Measurements from ENCODE around the gene CDCA5. TPM values are rescaled to one million over a fixed set of nuclear protein-coding genes. Genes with fewer than 3 reads are reported as not detected.

CDCA5 gene
- total RNA-seq, 2 donors from 2014 or later, result 139 to 174 TPM

DNA sequence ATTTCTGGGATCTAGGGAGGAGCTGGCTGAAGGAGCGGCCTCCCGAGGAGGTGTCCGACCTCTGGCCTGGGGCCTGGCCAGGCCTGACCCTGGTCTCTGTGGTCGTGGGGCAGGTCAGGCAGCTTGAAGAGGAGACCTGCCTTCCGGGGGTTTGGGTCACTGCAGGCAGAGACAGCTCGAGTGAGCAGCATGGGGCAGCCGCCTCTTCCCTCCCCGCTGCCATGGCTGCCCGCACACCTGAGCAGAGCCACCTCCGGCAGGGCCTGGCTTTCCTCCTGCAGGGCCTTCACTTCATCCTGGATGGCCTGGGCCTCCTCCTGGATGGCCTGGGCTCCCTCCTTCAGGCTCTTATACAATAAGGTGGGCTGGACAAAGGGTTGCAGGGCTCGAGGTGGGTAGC lies 17.5 kb downstream of the CDCA5 start:
- H3K27me3 Mint-ChIP-seq (ENCODE audit: low read depth), result no peaks in the 10 kb centered on the region
- no peaks in the 10 kb centered on the region for H3K4me1 Mint-ChIP-seq (ENCODE audit: low read depth)
- no peak for DNase-seq
- ATAC-seq (replicated peaks in 1 of 2), result no peak
- H3K36me3 Mint-ChIP-seq (ENCODE audit: insufficient read depth in 2 of 2), result no peaks in the 10 kb centered on the region
- no peaks in the 10 kb centered on the region for H3K9me3 Mint-ChIP-seq
- no peak overlapping the region for H3K4me3 Mint-ChIP-seq
- H3K27ac Mint-ChIP-seq, result no peak overlapping the region

DNA sequence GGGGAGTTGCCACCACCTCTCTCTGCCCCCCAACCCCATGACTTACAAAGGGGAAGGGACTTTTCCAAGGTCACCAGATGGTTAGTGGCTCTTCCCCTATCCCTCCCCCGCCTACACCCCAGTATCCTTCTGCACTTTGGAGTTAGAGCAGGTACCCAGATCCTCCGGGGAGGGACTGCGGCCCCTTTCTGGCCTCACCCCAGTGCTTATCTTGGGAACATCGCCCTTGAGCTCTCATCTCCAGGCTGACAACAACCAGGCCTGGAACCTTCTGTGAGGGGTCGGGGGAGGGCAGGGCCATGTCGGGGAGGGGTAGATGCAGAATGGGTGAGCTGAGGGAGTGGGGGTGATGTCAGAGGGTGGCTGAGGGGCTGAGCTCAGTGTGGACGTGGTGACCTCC lies 18.0 kb downstream of the CDCA5 start:
- Mint-ChIP-seq H3K4me3 (no peak overlapping the region), H3K27ac (no peak overlapping the region), H3K27me3 (ENCODE audit: low read depth) (no peaks in the 10 kb centered on the region), H3K9me3 (no peaks in the 10 kb centered on the region), H3K4me1 (ENCODE audit: low read depth) (peaks cover 3% of the 10 kb centered on the region), H3K36me3 (ENCODE audit: insufficient read depth in 2 of 2) (no peaks in the 10 kb centered on the region)
- DNase-seq (no peak), ATAC-seq (replicated peaks in 1 of 2) (no peak)

DNA sequence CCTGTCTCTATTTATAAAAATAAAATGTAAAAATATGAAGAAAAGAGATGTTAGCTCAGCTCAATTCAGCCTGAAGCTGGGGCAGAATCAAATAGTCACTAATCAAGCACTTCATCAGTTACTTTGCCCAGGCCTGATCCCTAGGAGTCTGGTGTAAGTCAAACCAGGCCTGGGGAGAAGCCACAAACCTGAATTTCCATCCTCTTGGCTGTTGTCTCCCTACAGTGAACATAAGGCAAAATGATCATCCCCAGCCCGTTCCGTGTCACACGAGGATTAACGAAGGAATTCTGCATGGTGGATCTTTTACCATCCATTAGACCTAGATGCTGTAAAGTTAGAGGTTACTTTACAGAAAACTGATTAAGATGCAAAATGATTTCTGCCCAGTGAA lies 19.0 kb downstream of the CDCA5 start:
- DNase-seq (no peak), ATAC-seq (replicated peaks in 1 of 2) (no peak)
- H3K4me1 Mint-ChIP-seq (ENCODE audit: low read depth), result peaks cover 6% of the 10 kb centered on the region
- H3K27me3 Mint-ChIP-seq (ENCODE audit: low read depth), result no peaks in the 10 kb centered on the region
- H3K9me3 Mint-ChIP-seq, result no peaks in the 10 kb centered on the region
- no peak overlapping the region for H3K27ac Mint-ChIP-seq
- H3K36me3 Mint-ChIP-seq (ENCODE audit: insufficient read depth in 2 of 2), result no peaks in the 10 kb centered on the region
- H3K4me3 Mint-ChIP-seq, result no peak overlapping the region

DNA sequence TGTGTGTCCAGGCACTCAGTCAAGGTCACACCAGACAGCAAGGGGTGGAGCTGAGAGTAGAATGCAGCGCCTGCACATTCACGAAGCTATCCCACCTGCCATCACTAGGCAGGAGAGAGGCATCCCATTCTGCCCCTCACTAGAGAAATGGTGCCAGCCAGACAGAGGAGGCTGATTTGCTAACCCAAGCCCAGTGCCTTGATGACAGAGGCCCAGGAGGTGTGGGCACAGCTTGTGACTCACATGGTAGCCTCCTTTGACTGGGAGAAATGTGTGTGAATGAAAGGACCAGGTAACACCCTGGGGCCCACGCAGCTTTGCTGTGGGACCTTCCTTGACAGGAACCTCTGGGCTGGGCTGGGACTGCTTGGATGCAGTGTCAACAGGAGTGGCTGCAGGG lies 20.3 kb downstream of the CDCA5 start:
- Mint-ChIP-seq H3K4me3 (no peak overlapping the region), H3K9me3 (no peaks in the 10 kb centered on the region), H3K27ac (no peak overlapping the region), H3K4me1 (ENCODE audit: low read depth) (peaks cover 6% of the 10 kb centered on the region), H3K36me3 (ENCODE audit: insufficient read depth in 2 of 2) (no peaks in the 10 kb centered on the region), H3K27me3 (ENCODE audit: low read depth) (no peaks in the 10 kb centered on the region)
- DNase-seq (no peak), ATAC-seq (replicated peaks in 1 of 2) (peak; percentile 44 to 50)

DNA sequence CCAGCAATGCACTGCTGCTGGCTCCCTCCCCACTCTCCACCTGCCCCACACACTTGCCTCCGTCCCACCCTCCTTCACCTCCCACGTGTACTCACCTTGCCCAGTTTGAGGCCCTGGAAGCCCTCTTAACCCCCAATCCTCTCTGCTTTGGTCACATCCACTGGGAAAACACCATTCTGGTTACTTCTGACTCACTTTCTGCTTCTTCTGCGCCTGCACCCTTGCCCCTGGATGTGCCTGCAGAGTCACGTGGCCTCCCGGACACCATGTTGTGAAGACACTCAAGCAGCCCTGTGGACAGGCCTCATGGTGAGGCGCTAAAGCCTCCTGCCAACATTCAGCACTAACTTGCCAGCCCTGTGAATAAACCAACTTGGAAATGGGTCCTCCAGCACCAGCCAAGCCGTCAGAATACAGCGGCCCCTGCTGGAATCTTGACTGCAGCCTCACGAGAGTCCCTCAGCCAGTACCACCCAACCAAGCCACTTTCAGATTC lies 22.9 kb downstream of the CDCA5 start:
- Mint-ChIP-seq H3K9me3 (no peaks in the 10 kb centered on the region), H3K27ac (no peak overlapping the region), H3K36me3 (ENCODE audit: insufficient read depth in 2 of 2) (no peaks in the 10 kb centered on the region), H3K27me3 (ENCODE audit: low read depth) (no peaks in the 10 kb centered on the region), H3K4me1 (ENCODE audit: low read depth) (peaks cover 6% of the 10 kb centered on the region), H3K4me3 (no peak overlapping the region)
- DNase-seq (no peak), ATAC-seq (replicated peaks in 1 of 2) (no peak)

DNA sequence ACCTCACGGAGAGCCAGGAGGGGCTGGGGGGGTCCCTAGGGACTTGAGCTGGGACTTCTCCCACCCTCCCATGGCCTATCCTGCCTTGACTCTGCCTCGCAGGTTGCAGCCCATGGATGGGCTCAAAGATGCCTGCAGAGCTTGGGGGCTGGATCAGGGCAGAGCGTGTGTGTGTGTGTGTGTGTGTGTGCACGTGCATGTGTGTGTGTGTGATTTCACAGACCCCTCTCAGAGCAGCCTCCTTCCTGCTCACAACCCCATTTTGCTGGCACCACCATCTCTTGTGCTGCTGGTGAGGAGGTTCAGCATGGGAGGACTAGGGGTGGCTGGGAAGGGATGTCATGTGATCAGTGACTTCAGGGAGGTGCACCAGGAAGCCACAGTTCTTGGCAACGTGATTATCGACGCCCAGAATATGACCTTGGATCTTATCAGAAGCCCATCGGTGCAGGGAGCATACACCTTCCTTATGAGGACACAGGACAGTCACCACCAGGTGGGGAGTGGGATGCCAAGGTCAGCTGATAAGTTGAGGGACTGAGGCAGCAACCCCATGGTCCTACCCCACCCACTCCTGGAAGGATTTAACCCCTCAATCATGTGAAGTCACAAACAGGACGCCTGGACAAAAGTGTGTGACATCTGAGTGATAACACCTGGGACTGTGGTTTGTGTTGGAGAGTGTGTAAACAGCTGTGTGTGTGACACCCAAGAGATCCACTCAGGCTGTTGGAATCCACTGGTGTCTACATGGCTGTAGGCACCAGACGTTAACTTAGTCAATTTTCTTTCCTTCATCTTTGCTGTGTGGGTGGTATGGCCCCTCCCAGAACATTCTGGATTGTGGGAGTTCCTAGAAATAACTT lies 23.6 kb downstream of the CDCA5 start:
- DNase-seq (no peak), ATAC-seq (replicated peaks in 1 of 2) (no peak)

DNA sequence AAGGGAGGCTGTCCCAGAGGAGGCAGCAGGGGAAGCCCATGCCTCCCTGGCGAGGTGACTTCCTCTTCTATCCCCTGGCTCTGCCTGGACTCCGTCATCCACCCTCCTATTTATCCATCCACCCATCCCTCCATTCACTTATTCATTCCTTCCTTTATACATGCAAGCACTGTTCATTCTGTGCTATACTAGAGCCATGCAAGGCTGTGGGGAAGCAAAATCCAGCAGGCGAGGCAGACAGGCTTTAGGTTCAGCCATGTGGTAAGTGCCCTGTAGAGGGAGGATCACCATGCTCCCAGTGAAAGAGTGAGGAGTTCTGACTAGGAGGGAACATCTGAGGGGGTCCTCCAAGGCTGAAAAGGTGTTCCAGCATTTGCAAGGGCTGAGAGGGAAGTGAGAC lies 24.3 kb downstream of the CDCA5 start:
- Mint-ChIP-seq H3K27me3 (ENCODE audit: low read depth) (no peaks in the 10 kb centered on the region), H3K9me3 (no peaks in the 10 kb centered on the region), H3K4me1 (ENCODE audit: low read depth) (peaks cover 6% of the 10 kb centered on the region), H3K27ac (no peak overlapping the region), H3K36me3 (ENCODE audit: insufficient read depth in 2 of 2) (no peaks in the 10 kb centered on the region), H3K4me3 (no peak overlapping the region)
- DNase-seq, result no peak
- no peak for ATAC-seq (replicated peaks in 1 of 2)

More for the DNA sequence above, 23.6 kb downstream of the CDCA5 start:
- no peak overlapping the region for H3K27ac Mint-ChIP-seq
- peaks cover 6% of the 10 kb centered on the region for H3K4me1 Mint-ChIP-seq (ENCODE audit: low read depth)
- no peaks in the 10 kb centered on the region for H3K9me3 Mint-ChIP-seq
- no peaks in the 10 kb centered on the region for H3K27me3 Mint-ChIP-seq (ENCODE audit: low read depth)
- H3K4me3 Mint-ChIP-seq, result no peak overlapping the region
- H3K36me3 Mint-ChIP-seq (ENCODE audit: insufficient read depth in 2 of 2), result no peaks in the 10 kb centered on the region

DNA sequence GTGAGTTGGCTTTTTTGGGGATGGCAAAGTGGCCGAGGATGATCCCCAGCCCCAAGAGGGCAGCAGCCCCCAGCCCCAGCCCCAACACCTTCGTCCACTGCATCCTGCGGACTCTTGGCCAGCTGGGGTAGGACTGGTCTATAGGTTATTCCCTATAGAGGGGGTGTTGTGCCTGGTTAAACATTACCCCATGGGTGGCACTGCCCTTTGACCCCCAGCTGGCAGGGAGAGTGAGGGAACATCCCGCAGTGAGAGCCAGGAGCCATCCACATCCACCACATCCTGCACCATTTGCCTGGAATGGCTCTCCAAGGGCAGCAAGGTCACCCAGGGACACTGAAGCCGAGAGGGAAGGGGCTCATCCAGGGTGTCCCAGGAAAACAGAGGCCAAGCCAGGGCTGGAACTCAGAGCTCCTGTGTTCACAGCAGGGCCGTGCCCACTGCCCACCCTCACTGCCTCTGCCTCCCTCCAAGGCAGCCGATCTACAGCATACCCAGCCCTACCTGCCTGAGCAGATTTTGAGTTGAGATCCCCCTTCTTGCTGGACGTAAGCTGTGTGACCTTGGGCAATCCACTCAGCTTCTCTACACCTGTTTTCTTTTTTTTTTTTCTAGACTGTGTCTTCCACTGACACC lies 25.3 kb downstream of the CDCA5 start, which contains the start of gene NAALADL1:
TSS of gene NAALADL1 (minus strand) at position 135 of the 636 bp plus-strand sequence. CDS start at position 103, 32 bp downstream.
- no peak within 1 kb of the TSS for H3K4me3 Mint-ChIP-seq
- H3K9me3 Mint-ChIP-seq, result no peaks in the 10 kb centered on the region
- no peaks in the 10 kb centered on the region for H3K36me3 Mint-ChIP-seq (ENCODE audit: insufficient read depth in 2 of 2)
- no peak within 1 kb of the TSS for H3K27ac Mint-ChIP-seq
- peaks cover 16% of the 10 kb centered on the region for H3K4me1 Mint-ChIP-seq (ENCODE audit: low read depth)
- no peaks in the 10 kb centered on the region for H3K27me3 Mint-ChIP-seq (ENCODE audit: low read depth)
- DNase-seq (no peak), ATAC-seq (replicated peaks in 1 of 2) (no peak)

DNA sequence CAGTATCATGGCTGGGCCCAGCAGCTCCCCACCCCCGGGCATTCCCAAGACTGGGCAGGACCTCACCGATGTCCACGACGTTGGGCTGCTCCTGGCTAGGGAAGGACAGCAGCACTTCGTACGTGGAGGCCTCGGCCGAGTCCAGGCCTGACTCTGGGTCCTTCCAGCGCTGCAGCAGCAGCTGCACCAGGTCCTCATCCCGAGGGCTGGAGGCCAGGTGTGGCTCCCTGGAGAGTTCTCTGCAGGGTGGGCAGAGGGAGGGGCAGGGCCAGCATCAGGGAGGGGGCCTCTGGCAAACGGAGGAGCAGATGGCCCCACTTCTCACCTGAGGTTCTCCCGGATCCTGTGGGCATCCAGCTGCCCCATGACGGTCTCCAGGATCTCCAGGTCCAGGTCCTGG lies 25.8 kb downstream of the CDCA5 start:
- Mint-ChIP-seq H3K27ac (no peak overlapping the region), H3K36me3 (ENCODE audit: insufficient read depth in 2 of 2) (no peaks in the 10 kb centered on the region), H3K27me3 (ENCODE audit: low read depth) (no peaks in the 10 kb centered on the region), H3K4me3 (no peak overlapping the region), H3K9me3 (no peaks in the 10 kb centered on the region), H3K4me1 (ENCODE audit: low read depth) (peaks cover 22% of the 10 kb centered on the region)
- DNase-seq (no peak), ATAC-seq (replicated peaks in 1 of 2) (no peak)

DNA sequence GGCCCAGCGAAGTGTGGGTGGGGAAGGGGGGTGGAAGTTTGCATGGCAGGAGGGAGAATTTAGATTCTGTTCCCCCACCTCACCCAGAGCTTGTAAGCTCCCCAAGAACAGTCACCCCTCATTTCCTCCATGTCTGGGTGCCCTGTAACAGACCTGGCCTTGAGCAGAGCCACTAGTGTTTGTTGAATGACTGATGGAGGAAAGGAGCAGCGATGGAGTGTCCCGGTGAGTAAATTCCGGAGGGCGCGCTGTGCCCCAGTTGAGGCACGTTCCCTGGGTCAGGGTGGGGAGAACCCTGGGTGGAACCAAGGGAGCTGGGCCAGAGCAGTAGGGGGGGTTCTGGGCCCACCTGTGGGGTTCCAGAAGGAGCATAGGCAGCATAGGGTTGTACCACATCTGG lies 26.3 kb downstream of the CDCA5 start:
- no peaks in the 10 kb centered on the region for H3K36me3 Mint-ChIP-seq (ENCODE audit: insufficient read depth in 2 of 2)
- H3K27ac Mint-ChIP-seq, result no peak overlapping the region
- no peaks in the 10 kb centered on the region for H3K9me3 Mint-ChIP-seq
- H3K4me3 Mint-ChIP-seq, result no peak overlapping the region
- DNase-seq, result no peak
- ATAC-seq (replicated peaks in 1 of 2), result no peak
- H3K27me3 Mint-ChIP-seq (ENCODE audit: low read depth), result no peaks in the 10 kb centered on the region
- H3K4me1 Mint-ChIP-seq (ENCODE audit: low read depth), result peaks cover 25% of the 10 kb centered on the region

DNA sequence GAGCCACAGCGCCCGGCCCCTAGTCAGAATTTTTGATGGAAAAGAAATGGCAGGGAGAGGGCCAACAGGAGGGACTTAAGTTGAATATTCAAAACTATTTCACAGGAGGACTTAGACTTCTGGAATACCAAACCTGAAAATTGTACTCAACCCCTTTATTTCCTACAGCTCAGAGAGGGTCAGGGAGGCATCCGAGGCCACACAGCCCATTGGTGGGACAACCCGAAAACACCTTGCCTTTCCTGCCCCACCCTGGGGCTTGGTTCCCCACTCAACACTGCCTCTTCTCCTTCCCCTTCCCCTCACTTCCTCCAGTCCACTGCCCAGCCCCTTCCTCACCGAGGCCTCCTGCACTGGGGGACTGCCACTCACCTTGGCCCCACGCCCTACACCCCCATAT lies 26.8 kb downstream of the CDCA5 start:
- no peak overlapping the region for H3K27ac Mint-ChIP-seq
- no peaks in the 10 kb centered on the region for H3K27me3 Mint-ChIP-seq (ENCODE audit: low read depth)
- no peak for ATAC-seq (replicated peaks in 1 of 2)
- H3K9me3 Mint-ChIP-seq, result no peaks in the 10 kb centered on the region
- DNase-seq, result no peak
- no peak overlapping the region for H3K4me3 Mint-ChIP-seq
- no peaks in the 10 kb centered on the region for H3K36me3 Mint-ChIP-seq (ENCODE audit: insufficient read depth in 2 of 2)
- H3K4me1 Mint-ChIP-seq (ENCODE audit: low read depth), result peaks cover 25% of the 10 kb centered on the region

DNA sequence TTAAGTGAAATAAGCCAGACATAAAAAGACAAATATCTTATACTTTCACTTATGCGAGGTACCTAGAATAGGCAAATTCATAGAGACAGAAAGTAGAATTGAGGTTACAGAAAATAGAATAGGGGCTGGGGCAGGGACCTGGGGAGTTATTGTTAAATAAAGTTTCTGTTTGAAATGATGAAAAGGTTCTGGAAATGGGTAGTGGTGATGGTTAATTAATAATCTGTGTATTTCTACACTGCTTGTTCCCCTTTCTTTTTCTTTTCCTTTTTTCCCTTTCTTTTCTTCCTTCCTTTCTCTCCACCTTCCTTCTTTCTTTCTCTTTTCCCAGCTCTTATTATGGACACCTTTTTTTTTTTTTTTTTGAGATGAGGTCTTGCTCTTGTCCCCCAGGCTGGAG lies 28.3 kb downstream of the CDCA5 start:
- no peak overlapping the region for H3K27ac Mint-ChIP-seq
- DNase-seq (no peak), ATAC-seq (replicated peaks in 1 of 2) (no peak)
- H3K36me3 Mint-ChIP-seq (ENCODE audit: insufficient read depth in 2 of 2), result no peaks in the 10 kb centered on the region
- no peak overlapping the region for H3K4me3 Mint-ChIP-seq
- H3K9me3 Mint-ChIP-seq, result no peaks in the 10 kb centered on the region
- H3K27me3 Mint-ChIP-seq (ENCODE audit: low read depth), result no peaks in the 10 kb centered on the region
- H3K4me1 Mint-ChIP-seq (ENCODE audit: low read depth), result peaks cover 20% of the 10 kb centered on the region

DNA sequence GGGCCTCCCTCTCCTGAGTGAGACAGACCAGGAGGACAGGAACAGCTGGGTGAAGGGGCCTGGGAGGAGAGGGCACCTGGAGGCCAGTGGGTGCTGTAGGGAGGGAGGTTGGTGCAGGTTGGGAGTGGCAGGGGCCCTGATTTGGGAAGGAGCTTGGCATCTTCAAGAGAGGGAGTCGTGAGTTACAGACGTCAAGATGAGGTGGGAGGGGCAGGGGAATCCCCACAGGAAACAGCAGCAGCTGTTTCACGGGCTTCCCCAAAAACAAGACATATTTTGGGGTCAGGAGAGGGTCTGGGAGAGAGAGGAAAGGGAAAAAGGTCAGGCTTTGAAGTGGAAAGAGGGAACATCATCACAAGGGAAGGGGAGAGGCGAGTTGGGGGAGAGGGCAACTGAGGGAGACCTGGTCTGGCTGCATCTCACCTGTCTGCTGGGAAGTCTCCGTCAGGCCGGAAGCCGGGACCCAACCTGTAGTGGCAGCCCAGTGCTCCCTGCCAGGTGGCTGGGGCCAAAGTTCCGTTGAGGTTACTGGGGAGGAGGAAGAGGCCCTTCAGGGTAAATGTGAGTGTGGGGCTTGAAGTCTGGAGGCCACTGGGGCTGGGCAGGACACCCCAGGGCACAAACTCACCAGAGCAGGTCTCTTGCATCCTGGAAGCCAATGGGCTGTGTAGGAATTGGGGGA lies 29.9 kb downstream of the CDCA5 start:
- peaks cover 19% of the 10 kb centered on the region for H3K4me1 Mint-ChIP-seq (ENCODE audit: low read depth)
- H3K9me3 Mint-ChIP-seq, result no peaks in the 10 kb centered on the region
- H3K27me3 Mint-ChIP-seq (ENCODE audit: low read depth), result no peaks in the 10 kb centered on the region
- peak; percentile 47 to 52 for ATAC-seq (replicated peaks in 1 of 2)
- H3K27ac Mint-ChIP-seq, result peak overlapping the region; percentile 47
- DNase-seq, result peak; percentile 25 to 26
- no peaks in the 10 kb centered on the region for H3K36me3 Mint-ChIP-seq (ENCODE audit: insufficient read depth in 2 of 2)
- H3K4me3 Mint-ChIP-seq, result peak overlapping the region; percentile 60 to 77
